ENCODE data around the gene DOHH. TPM values are rescaled to one million over a fixed set of nuclear protein-coding genes. Genes with fewer than 3 reads are reported as not detected.

DOHH gene
- total and polyA plus RNA-seq, 9 of the 15 experiments (the other 6 are each of a cell fraction or from before 2014, with no cell fraction given), result 0.14 to 47.2 (median 5.1) TPM

DNA sequence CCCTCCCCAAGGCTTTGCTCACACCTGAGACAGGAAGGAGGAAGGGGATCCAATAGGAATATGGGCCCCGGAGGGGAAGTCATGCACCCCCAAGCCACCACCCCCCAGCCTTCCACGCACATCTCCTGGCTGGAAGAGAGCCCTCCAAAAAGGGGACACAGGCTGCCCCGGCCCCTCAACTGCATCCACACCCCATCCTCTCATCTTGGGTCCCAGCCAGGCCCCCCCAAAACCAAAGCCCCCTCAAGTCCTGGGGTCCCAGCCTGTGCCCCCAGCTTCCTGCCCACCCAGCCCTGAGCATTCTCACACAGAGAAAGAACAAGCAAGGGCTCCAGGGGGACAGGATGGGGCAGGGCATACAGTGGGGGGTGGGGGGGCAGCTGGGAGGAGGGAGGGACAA is 32.3 kb downstream of the DOHH start (continued):
- TF ChIP-seq FOXP4 (CRISPR knock-in tag; IDR thresholded peaks at IDR 0.05; ENCODE audit: borderline replicate concordance), result no peak
- TF ChIP-seq, protein P1, sequence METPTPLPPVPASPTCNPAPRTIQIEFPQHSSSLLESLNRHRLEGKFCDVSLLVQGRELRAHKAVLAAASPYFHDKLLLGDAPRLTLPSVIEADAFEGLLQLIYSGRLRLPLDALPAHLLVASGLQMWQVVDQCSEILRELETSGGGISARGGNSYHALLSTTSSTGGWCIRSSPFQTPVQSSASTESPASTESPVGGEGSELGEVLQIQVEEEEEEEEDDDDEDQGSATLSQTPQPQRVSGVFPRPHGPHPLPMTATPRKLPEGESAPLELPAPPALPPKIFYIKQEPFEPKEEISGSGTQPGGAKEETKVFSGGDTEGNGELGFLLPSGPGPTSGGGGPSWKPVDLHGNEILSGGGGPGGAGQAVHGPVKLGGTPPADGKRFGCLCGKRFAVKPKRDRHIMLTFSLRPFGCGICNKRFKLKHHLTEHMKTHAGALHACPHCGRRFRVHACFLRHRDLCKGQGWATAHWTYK (CRISPR knock-in tag; IDR thresholded peaks at IDR 0.05), result no peak
- no peak for TF ChIP-seq ZNF277 (CRISPR knock-in tag; IDR thresholded peaks at IDR 0.05; ENCODE audit: borderline replicate concordance)
- no peak for TF ChIP-seq SMARCE1 (IDR thresholded peaks at IDR 0.05)
- TF ChIP-seq ZNF695 (CRISPR knock-in tag; IDR thresholded peaks at IDR 0.05), result no peak
- TF ChIP-seq, protein P2, sequence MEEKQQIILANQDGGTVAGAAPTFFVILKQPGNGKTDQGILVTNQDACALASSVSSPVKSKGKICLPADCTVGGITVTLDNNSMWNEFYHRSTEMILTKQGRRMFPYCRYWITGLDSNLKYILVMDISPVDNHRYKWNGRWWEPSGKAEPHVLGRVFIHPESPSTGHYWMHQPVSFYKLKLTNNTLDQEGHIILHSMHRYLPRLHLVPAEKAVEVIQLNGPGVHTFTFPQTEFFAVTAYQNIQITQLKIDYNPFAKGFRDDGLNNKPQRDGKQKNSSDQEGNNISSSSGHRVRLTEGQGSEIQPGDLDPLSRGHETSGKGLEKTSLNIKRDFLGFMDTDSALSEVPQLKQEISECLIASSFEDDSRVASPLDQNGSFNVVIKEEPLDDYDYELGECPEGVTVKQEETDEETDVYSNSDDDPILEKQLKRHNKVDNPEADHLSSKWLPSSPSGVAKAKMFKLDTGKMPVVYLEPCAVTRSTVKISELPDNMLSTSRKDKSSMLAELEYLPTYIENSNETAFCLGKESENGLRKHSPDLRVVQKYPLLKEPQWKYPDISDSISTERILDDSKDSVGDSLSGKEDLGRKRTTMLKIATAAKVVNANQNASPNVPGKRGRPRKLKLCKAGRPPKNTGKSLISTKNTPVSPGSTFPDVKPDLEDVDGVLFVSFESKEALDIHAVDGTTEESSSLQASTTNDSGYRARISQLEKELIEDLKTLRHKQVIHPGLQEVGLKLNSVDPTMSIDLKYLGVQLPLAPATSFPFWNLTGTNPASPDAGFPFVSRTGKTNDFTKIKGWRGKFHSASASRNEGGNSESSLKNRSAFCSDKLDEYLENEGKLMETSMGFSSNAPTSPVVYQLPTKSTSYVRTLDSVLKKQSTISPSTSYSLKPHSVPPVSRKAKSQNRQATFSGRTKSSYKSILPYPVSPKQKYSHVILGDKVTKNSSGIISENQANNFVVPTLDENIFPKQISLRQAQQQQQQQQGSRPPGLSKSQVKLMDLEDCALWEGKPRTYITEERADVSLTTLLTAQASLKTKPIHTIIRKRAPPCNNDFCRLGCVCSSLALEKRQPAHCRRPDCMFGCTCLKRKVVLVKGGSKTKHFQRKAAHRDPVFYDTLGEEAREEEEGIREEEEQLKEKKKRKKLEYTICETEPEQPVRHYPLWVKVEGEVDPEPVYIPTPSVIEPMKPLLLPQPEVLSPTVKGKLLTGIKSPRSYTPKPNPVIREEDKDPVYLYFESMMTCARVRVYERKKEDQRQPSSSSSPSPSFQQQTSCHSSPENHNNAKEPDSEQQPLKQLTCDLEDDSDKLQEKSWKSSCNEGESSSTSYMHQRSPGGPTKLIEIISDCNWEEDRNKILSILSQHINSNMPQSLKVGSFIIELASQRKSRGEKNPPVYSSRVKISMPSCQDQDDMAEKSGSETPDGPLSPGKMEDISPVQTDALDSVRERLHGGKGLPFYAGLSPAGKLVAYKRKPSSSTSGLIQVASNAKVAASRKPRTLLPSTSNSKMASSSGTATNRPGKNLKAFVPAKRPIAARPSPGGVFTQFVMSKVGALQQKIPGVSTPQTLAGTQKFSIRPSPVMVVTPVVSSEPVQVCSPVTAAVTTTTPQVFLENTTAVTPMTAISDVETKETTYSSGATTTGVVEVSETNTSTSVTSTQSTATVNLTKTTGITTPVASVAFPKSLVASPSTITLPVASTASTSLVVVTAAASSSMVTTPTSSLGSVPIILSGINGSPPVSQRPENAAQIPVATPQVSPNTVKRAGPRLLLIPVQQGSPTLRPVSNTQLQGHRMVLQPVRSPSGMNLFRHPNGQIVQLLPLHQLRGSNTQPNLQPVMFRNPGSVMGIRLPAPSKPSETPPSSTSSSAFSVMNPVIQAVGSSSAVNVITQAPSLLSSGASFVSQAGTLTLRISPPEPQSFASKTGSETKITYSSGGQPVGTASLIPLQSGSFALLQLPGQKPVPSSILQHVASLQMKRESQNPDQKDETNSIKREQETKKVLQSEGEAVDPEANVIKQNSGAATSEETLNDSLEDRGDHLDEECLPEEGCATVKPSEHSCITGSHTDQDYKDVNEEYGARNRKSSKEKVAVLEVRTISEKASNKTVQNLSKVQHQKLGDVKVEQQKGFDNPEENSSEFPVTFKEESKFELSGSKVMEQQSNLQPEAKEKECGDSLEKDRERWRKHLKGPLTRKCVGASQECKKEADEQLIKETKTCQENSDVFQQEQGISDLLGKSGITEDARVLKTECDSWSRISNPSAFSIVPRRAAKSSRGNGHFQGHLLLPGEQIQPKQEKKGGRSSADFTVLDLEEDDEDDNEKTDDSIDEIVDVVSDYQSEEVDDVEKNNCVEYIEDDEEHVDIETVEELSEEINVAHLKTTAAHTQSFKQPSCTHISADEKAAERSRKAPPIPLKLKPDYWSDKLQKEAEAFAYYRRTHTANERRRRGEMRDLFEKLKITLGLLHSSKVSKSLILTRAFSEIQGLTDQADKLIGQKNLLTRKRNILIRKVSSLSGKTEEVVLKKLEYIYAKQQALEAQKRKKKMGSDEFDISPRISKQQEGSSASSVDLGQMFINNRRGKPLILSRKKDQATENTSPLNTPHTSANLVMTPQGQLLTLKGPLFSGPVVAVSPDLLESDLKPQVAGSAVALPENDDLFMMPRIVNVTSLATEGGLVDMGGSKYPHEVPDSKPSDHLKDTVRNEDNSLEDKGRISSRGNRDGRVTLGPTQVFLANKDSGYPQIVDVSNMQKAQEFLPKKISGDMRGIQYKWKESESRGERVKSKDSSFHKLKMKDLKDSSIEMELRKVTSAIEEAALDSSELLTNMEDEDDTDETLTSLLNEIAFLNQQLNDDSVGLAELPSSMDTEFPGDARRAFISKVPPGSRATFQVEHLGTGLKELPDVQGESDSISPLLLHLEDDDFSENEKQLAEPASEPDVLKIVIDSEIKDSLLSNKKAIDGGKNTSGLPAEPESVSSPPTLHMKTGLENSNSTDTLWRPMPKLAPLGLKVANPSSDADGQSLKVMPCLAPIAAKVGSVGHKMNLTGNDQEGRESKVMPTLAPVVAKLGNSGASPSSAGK (IDR thresholded peaks at IDR 0.05), result no peak
- TF ChIP-seq, protein P3, sequence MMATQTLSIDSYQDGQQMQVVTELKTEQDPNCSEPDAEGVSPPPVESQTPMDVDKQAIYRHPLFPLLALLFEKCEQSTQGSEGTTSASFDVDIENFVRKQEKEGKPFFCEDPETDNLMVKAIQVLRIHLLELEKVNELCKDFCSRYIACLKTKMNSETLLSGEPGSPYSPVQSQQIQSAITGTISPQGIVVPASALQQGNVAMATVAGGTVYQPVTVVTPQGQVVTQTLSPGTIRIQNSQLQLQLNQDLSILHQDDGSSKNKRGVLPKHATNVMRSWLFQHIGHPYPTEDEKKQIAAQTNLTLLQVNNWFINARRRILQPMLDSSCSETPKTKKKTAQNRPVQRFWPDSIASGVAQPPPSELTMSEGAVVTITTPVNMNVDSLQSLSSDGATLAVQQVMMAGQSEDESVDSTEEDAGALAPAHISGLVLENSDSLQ (IDR thresholded peaks at IDR 0.05), result no peak
- no peak for TF ChIP-seq ZNF280A (IDR thresholded peaks at IDR 0.05; ENCODE audit: low read depth, partially characterized antibody)
